SK-N-MC (cell line): ENCODE results near the gene MOK.

Experiments used
- EZH2 ChIP-seq: fragments of 200-600 bp; sonication (generic); IDR thresholded peaks from one replicate; pipeline ENCODE4 v1.6.1; 2017; ENCODE audit warnings: antibody characterized with exemption
- POLR2AphosphoS5 ChIP-seq: IDR thresholded peaks from 2 replicates; pipeline ENCODE4 v1.6.1; 2012; ENCODE audit warnings: mild to moderate bottlenecking, low read depth, low read length, borderline replicate concordance

- TF ChIP-seq POLR2AphosphoS5 (no peak), EZH2 (no peak)
Observed at GRCh38 chr14:102320033-102320660, 15.2 kb upstream of the MOK start.
